Islet precursor cell (in vitro differentiated cells): Measurements from ENCODE around the gene PABPC3.

Source experiments
- DNase-seq: peaks from one replicate; pipeline ENCODE4 v3.0.0-alpha.2; 2018

Gene PABPC3

DNA sequence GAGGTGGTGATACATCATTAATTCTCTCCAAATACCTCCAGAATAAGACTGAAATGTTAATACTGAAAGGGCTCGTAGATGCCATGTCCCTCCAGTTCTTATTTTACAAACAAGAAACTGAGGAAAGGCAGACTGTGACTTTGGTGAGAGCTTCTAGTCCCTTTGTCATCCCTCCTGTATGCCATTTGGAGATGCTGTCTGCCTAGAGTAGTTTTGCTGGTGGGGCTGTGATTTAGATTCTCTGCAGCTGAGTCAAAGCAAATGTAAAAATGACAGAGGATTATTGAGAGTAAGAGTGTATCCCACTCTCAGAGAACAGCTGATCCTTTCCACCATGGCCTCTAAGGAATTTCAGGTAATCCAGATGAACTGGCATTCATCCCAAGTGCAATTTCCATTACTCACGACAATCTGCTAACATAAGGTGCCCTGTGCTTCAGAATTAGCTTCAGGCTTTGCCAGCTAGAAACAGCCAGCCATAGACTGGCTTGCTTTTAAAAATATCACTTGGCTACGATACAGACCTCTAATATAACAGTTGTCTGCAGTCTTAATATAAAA is 16.8 kb downstream of the PABPC3 start:
- DNase-seq: no peak

DNA sequence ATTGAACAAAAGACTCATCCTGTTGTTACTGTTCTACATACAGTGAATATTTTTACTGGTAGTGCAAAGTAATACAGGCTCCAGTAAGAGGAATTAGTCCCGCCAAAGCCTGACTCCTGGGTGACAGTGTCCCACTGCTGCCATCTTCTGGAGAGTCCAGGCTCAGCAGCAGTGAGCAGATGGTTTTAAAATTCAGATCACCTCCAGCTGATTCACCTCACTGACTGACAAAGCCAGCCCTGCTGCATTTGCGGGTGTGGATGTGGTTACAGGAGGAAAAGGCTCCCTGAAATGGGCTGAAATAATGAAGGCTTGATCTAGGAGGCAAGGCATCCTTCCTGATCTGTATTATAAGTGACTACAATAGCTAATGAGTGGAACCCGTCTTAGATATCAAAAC is 18.3 kb downstream of the PABPC3 start:
- peak; percentile 96 for DNase-seq

DNA sequence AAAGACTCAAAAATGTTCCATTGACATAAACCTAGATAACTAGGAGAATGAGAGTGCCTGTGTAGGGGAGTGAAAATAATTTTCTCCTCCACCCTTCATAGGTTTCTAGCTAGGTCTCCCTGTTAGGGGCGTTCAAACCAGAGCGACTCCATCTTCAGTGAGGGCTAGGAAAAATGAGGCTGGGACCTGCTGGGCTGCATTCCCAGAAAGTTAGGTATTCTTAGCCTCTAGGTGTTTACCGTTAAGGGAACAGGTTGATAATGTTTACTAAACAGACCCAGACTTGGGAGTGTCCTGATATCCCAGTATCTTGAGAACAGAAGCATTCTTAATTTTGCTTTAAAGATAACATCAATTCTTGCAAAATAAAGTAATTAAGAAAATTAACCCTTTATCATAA is 20.1 kb downstream of the PABPC3 start:
- DNase-seq: peak; percentile 75

DNA sequence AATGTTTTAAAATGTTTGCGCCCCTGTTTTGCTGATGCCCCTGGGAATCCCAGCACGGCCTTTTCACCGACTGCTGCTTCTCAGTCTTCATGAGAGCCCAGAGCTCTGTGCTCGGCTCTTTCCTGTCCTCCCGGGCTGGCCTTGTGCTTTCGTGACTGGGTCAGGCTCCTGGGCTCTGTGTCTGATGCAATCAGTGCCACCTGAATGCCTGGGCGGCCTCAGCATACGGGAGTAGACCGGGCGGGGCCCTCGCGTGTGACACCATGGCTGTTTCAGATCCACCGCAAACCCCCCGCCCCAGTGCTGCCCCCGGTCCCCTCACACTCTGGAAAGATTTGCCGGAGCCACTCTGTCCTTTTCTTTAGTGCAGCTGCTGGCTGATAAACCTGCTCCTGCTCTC is 21.4 kb downstream of the PABPC3 start:
- DNase-seq: peak; percentile 62

DNA sequence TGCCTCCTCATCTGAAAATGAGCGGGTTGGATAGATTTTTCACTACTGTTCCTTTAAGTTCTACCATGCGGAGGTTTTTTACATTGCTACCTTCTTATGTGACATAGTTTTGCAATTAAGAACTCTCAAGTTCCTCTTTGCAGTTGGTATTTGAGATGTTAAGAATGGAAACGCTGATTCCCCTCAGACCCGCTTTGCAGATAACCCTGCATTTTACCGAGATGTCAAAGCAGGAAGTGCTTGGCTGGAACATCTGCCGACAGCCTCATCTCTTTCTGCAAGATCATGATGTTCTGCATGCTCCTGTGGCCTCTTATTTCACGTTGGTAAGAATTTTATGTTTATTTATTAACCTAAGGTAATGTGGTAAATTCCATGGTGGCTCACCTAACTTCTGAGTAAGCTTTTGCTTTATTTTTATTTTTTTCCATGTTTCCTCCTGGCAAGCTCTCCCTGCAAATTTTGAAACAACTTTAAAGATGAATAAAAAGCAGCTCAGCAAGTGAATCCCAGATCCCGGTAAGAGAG is 22.5 kb downstream of the PABPC3 start:
- DNase-seq: no peak

DNA sequence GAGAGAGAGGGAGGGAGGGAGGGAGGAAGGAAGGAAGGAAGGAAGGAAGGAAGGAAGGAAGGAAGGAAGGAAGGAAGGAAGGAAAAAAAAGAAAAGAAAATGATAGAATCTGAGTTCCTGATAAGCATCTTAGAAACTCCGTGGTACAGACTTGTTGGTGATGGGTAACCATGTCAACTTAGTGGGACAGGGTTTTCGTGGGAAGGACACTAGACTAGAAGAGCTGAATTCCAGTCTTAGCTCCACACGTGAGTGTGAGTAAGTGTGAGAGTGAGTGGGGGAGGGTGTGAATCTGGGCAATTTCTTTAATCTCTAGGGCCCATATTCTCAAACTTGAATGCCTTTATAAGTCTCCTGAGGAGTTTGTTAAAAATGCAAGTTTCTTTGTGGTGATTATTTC is 35.0 kb downstream of the PABPC3 start:
- DNase-seq: no peak

DNA sequence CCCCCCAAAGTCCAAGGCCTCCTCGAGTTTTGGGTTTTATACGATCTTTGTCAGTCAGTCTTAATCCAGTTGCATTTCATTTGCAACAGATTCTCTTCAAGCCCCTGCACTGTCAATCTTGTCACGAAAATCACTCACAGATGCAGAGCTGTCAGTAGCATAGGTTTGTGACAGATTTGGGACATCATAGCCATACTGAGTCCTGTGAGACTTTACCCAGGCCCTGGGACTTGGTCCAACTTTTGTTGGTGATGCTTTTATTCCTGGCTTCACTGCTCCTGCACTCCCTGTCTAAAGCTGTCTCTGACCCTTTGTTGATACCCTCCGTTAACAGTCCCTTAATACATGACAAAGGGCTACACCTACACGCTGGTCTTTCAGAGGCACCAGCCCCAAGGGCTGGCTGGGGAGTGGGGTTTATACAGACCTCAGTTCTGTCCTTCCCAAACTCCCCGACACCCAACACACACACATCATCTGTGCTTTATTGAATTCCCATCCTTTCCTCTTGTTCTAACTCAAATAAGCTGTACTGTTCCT is 36.0 kb downstream of the PABPC3 start:
- DNase-seq: no peak

DNA sequence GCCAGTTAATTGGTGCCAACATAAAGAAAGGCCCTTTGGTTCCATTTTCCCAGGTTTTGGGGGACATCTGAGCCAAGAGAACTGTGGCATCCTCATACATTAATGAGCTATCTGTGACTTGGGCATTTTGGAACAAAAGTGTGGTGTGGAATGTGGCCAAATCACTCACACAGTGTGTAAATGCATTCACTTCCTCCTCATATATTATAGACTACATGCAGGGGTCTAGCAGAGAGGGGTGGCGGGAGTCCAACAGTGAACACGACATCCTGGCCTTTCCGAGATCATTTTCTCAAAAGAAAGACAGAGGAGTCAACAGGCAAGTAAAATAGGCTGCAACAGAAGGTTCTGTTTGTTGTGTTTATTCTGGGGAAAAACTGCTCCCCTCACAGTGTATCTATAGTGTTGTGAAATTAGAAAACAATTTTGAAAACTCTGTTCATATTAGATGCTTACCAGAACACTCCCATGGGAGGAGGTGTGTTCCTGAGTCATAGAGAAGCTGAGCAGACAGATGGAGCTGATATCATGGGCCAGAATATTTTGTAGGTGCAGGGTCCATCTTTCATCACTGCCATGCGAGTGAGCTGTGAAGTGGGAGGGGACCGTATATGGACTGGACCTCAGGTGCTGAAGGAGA is 36.9 kb downstream of the PABPC3 start:
- no peak for DNase-seq

DNA sequence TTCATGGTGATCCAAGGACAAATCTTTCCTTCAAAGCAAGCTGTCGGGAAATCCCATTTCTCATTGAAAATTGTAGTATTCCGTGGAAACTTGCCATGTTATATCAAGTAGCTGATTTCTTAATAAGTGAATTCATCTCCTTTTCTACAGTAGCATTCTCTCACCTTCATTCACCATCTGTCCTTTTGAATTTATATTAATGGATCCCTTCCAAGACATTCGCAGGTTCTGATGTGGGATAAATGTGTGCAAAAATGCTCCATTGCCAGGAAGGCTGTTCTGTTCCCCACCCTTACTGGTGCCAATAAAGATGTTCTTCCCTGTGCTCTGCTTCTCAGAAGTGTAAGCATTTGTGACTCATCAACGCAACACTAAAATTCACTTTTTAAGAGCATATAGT is 40.0 kb downstream of the PABPC3 start:
- no peak for DNase-seq

DNA sequence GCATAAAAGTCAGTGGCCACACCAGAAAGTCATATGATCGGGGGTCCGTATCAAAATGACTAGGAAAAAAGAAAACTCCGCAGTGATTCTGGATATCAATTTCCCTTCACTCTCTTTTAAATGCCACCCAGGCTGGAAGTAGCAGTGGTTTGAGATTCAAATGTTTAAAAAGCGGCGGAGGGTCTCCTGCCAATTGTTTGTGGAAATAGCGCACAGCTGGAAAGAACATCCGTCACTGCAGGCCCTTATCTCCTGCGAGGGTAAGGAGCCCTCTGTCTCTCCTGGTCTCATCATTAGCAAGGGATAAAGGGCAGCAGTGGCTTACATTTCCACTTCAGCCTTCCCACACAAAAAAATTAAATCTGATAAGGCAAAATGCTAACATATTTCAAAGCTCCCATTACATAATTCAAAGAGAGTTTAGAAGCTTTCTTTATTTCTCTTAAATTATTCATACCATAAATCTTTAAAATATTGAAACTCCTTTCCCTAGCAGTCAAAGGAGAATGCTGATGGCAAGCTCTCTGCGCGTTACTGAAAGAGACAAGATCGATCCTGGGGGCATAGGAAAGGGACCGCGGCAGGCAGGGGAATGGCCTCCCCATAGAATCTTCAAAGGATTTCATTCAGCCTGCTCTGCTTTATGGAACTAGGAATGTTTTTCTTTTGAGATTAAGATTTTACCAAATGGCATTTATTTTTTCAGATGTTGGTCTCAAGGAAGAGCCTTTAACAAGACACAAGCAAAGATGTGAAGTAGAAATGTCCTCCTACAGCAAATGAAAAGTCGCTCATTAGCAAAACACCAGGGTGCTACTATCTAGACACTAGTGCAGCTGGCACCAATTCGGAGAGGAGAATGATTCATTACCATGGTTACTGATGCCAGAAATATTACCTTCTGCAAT is 41.2 kb downstream of the PABPC3 start:
- no peak for DNase-seq

DNA sequence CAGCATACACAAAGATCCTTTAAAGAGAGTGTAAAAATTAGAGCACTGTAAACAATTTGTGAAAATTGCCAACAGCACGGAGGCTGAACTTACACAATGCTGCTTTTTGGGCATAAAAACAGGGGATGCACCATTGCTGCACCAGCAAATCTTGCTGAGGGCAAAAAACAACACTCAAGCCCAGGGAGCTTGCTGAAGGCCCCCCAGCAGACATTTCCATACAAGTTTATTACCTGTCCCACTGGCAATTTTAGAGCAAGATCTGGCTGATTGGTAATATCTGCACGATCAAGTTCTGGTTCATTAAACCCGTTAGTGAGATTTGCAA is 41.8 kb downstream of the PABPC3 start:
- no peak for DNase-seq

DNA sequence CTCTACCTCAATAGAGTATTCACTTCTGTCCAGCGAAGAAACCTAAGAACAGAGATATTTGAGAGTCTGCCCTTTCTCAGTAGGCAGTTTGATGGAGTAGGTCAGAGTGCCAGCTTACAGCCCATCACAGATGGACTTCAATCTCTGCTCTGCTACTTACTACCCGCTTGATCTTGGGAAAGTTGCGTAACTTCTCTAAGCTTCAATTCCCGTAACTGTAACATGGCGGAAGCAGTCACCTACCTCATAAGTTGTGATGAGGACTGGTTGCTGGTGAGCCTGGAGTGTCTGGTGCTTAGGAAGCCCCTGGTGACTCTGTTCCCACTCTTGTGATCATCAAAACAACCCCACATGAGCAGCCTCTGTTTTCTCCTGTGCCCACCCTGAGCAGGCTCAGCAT is 45.1 kb downstream of the PABPC3 start:
- DNase-seq: no peak

DNA sequence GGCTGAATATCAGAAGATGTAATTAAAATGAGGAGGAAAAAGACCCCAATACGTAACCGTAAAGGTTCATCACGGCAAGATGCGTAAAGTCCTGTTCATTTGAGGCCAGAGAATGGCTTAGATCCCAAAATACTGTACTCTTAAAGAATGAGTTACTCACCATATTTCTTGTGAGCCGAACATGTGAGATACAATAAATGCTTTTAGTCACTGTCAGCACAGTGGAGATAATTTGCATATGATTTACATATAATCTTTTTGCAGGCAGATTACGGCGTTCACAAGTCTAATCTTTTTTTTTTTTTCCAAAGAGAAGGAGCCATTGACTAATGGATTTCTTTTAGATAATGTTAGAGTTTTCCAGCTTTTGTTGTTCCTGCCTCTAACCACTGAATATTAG is 47.8 kb downstream of the PABPC3 start:
- DNase-seq: no peak

DNA sequence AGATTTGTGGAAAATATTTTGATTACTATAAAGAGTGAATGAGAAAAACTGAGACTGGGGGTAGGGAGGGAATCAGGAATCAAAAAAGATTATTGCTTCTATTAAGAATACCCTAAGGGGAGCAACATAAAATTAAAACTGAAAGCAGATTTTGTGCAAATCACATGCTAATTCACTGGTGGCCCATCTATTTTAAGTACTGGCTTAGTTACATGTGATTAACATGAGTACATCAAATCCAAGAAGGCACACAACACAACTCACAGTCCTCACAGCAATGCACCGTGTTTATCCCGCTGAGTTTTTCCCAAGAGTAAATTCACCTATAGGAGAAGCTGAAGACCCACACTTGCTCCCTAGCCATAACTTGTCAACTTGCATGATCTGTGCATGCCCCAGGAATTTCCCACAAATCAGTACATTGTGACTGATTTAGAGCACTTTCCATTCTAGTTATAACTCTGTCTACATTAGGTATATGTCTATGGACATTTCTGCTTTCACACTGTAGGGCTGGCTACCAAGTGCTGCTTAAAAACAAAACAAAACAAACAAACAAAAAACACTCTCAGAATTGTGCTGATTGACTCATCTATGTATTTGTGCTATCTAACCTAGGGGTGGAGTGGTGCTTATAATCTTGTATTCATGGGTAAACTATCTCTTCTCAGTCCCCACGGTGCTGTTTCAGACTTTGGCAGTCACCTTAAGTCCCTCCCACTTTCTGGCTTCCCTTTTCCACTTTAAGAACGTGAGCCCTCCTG is 51.9 kb downstream of the PABPC3 start:
- DNase-seq: no peak

DNA sequence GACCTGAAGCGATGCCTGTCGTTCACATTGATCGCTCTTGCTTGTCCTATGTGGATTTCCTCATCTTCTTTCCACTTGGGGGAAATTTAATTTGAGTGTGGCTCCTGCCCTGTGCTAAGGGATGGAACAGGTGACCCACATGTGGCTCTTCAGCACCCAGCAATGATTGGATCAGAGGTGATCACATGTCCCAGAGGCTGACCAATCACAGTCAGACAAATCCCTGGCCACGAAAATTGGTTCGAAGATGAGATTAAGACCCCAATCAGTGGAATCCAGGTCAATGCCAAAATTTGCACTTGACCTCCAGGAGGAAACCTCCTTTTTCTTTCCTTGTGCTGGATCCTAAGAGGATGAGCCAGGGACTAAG is 52.5 kb downstream of the PABPC3 start:
- DNase-seq: no peak
